Dedifferentiated amniotic fluid mesenchymal stem cell (primary cell): ENCODE measurements around the gene FRMPD4.

ENCODE experiments used
- DNase-seq: peaks from one replicate; pipeline ENCODE4 v3.0.0-alpha.2; 2016; ENCODE audit errors: extremely low spot score

The FRMPD4 gene

DNA sequence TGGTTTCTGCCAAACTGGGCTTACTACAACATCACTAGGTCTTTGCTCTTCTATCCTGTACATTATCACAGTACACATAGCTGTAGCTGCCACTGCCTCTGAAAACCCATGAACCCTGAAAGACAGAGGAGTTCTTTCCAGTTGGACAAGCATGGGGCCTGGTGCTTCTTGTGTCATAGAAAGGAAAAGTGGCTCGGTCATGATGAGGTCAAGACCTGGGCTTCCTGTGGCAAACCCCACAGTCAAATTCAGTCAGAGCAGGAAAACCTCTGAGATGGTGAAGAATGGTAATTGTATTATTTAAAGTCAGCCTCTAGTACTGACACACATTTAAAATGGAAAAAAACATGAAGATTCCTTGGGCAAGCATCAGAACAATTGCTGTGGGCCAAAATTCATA, 519.6 kb downstream of the FRMPD4 start:
- no peak for DNase-seq

DNA sequence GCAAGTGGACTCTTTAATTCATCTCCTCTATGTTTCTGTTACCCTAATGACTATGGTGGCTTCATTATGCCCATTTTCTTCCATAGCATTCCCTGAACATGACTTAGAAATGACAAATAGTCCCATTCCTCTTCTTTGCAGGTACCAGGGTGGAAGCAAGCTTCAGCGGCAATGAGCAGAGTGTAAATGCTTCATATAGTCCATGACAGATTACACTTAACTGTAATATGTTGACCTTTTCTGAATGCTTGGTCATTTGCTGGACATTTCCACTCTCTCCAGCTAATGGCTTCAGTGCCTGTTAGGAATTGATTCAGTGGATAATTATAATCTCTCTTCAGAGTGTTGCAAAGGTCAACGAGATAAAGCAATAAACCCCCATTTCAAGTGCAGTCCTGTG, 523.2 kb downstream of the FRMPD4 start:
- DNase-seq = no peak

DNA sequence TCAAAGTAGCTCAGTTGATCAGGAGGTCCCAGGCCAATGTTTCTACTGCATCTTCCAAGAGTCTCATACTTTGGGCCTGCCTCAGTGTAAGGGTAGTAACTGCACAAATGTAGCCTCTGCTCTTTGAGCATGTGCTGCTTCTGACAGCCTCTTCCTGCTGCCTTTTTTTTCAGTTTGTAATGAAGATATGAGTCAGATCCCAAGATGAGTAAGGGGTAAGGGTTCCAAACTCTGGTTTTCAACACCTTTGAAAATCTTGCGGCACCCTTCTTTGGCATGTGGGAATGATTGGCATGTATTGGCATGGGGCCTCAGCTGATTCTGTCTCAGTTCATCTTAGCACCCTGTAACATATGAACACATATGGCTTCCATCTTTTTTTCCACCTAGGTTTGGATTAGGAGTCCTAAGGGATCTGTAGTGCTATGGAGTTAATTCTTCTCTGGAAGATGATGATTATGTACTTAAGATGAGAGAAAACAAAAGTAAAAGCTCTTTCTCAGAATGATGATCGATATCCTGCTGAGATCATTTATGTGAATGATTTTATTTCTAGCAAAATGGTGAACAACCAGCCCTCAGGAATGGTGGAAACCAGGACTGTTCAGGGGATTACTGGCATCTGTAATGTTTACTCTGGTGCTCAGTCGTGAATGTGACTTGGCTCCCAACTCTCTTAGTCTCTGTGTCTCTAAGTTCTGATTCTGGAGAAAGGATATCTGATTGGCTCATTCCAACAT, 534.3 kb downstream of the FRMPD4 start:
- no peak for DNase-seq

DNA sequence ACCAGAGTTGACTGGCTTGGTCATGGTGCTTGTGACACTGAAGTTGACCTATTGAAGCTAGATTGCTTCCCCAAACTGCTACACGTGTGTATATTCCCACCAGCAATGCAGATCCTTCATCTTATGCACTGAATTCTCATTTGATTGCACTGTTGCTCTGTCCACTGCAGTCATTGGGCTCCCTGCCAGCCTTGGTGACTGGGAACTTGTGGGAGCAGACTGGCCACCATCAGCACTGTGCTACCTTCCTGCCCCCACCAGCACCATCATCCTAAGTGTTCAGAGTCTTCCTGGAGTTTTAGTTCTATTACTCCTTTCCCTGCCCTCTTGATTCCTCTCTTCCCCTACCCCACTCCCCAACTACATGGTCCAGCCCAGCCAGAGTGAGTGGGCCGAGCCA, 535.2 kb downstream of the FRMPD4 start:
- DNase-seq = no peak

DNA sequence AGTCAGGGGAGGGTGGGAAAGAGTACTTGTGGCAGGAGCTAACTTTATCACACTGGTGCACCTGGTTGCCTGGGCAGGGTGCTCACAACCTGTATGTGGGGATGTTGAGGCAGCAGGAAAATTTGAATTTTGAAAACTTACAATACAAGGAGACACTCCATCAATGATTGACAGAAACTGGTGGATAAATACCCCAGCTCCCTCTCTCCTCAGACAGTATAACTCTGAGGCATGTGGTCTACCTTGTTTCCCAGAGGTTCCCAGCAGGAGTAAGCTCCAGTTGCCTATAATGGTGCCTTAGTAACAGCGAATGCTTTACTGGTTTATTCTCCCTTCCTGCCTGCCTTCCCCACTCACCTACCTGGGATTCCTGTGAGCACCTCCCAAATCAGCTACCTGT, 541.2 kb downstream of the FRMPD4 start:
- DNase-seq = no peak

DNA sequence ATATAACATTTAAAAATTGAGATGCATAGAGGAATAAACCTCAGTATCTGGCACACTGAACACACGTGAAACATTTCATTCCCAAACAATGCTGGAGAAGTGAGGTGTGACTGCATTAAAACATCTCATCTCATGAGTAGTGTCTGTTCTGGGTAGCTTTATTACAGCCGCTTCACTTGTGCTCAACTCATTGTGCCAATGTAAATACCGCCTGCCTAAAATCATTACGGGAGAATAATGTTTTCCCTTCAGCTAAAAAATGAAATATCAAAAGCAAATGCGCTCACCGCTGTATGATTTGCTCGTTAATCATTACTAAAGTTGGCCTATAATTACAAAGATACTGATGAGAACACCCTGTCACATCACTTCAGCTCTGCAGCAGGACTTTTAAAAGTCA, 542.8 kb downstream of the FRMPD4 start:
- DNase-seq = no peak

DNA sequence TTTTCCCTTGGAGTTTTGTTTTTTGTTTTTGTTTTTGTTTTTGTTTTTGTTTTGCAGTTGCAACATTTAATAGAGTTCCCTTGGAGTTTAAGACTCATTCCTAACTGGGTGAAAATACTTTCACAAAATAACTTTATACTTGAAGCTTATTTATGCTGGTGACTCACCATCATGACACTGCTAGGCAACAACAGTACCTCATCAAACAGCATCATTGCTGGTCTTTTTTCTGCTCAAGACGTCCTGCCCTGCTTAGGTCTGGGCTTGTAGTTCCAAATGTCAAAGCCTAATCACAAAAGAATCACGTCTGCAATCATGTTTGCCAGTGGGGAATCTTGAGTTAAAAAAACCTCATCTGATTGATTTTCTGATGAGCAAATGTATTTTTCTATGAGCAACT, 547.3 kb downstream of the FRMPD4 start:
- no peak for DNase-seq

DNA sequence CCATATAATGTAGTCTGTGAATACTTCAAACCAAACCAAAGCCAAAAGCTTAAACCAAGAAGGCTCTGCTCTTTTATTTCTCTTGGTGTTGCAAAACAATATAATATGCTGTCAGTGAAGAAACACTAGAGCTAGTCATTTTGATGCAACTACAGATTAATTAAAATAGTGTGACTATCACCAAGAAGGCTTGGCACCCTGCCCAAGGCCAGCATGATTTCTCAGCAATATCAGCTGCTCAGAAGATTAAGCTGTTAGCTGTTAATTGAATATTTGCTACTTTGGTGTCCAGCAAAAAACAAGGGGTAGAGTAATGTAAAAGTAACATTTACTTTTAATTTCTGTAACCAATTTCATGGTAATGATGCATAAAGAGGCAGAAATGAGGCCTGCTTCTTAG, 548.1 kb downstream of the FRMPD4 start:
- DNase-seq = no peak

DNA sequence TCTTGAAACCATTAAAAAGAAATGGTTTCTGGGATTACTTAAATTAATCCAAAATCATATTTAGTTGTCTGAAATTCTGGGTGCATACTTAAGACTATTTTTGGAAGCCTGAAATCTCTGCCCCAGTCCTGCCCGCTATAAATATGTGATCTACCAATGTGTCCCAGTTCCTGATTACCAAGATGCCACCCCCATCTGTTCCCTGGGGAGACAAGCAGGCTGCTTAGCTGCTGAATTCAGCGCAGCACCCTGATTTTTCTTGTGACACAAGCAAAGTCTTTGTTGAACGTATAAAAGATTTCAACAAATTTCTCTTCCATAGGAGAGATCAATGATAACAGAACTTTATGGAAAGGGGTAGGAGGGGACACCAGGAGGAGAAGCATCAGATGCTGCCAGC, 552.4 kb downstream of the FRMPD4 start:
- DNase-seq = no peak

DNA sequence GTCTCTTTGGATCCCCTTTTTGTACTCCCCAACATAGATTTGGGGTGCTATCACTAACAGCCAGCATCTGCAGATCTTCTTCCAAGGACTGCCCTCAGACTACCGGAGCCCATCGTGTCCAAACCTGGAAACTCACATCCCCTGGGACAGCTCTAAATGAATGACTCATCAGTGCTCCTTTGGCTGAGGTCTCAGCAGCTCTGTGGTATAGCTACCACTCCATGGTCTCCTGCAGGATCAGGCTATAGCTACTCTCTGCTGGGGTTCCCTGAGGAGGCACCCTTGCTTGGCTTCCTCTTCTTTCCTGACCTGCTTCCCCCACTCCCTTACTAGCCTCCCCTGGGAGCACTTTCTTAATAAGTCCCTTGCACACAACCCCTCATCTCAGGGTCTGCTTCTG, 555.5 kb downstream of the FRMPD4 start:
- DNase-seq = no peak

DNA sequence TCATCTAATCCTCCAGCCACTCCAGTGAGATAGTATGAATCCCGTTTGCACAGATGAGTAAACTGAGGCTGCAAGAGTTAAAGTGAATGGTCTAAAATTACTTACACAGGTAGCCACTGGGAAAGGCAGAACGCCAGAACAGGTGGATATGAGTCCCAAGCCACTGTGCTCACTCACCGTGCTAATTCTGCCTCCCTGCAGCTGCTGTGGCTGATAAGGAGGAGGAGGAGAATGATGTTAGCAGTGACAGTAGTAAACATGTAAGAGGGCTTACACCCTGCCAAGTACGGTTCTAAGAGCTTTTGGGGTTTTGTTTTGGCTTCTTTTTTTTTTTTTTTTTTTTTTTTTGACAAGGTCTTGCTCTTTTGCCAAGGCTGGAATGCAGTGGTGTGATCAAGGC, 562.5 kb downstream of the FRMPD4 start:
- DNase-seq = no peak

DNA sequence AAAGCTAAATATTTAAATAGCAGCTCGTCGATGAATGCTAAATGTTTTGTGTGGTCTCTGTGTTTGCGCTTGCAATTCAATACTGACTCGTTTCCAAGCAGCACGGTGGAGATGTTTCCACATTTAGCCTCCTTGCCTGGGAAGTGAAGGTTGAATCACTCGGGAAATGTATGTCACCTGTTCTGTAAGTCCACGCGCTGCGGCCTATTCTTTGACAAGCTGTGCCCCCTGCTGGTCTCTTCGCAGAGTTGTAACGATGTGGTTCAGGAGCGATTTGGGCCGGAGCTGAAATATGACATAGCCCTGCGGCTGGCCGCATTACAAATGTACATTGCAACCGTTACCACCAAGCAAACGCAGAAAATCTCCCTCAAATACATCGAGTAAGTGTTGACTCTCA, 563.4 kb downstream of the FRMPD4 start:
- peak; percentile 34 for DNase-seq

DNA sequence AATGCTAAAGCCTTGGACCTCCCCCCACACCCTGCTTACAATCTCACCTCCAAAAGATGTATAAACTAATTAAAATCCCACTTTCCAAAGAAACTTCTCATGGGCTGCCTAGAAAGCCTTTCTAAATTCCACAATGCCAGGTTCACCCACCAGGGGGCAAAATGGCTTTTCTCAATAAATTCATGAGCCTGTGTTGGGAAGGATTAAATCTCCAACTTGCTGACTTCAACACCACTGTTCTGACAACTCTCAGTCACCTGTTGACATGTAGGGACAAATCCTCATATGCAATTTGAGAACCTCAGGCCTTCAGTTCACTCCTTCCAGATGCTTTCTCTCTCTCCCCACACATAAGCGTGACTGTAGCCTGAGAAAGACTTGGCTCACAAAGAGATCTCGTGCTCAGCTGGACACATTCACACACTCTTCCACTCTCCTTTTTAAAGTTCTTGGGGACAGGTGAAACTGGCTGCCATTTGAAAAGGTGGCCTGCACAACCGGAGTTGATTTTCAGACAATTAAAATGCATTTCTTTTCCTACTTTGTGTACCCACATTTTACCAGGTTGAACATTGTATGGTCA, 564.3 kb downstream of the FRMPD4 start:
- no peak for DNase-seq

DNA sequence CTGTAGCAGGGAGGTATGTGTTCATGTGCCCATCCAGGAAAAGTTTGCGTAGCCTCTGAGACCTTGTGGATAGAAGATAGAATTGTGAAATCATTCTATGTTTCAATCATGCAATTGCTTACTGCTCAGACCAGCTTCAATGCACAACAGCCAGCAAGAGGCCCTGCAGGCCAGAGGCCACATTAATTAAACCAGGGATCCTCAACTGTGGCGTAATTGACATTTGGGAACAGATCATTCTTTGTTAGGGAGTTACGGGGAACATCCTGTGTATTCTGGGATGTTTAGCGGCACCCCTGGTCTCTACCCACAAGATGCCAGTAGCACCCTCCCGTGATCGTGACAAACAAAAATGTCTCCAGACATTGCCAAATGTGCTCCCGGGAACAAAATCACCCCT, 566.4 kb downstream of the FRMPD4 start:
- no peak for DNase-seq

DNA sequence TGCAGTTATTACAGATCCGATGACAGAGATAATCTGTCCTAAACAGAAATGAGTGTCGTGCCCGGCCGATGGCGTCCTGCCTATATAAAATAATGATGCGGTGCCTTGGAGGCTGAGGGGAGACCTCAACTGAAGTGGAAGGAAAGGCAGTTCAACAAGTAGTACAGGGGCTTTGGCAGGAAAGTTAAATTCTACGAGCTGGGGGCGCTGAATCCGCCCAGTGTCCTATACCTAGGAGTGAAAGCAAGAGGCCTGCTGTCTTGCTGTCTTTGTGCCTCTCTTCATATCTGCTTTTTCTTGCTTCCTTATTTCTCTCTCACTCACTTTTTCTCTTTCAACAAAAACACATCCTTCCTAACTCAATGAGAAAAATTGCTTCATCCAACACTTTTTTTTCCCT, 570.8 kb downstream of the FRMPD4 start:
- no peak for DNase-seq

DNA sequence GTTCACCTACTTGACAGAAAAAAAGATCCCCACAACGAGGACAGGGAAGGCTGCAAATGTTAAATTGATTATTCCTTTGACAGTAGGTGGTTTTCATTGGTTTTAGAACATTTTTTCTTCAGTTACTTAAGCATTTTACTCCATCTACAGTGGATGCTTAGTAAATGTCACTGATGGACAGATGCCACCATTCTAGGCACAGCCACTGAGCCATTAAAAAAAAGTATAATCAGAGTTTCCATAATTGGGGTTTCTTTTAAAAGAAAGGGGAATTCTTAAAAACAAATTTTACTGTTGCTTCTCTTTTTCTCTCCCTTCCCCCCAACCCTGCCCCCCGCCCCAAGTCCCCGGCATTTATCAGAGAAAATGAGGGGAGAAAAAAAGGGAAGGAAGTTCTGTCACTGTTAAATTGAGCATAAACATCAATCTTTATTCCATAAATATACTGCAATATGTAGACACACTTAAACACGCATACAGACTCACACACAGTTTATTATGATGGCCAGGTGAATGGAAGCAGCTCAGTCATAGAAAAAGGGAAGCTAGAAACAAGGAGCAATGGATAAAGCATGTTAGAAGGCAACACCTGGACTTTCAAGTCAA, 573.3 kb downstream of the FRMPD4 start:
- no peak for DNase-seq

DNA sequence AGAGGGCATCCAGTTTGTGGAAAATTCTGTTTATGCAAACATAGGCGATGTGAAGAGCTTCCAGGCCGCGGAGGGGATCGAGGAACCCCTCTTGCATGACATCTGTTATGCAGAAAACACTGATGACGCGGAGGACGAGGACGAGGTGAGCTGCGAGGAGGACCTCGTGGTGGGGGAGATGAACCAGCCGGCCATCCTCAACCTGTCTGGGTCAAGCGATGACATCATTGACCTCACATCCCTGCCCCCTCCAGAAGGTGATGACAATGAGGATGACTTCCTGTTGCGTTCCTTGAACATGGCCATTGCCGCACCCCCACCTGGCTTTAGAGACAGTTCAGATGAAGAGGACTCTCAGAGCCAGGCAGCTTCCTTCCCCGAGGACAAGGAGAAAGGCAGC, 578.3 kb downstream of the FRMPD4 start:
- DNase-seq = no peak

DNA sequence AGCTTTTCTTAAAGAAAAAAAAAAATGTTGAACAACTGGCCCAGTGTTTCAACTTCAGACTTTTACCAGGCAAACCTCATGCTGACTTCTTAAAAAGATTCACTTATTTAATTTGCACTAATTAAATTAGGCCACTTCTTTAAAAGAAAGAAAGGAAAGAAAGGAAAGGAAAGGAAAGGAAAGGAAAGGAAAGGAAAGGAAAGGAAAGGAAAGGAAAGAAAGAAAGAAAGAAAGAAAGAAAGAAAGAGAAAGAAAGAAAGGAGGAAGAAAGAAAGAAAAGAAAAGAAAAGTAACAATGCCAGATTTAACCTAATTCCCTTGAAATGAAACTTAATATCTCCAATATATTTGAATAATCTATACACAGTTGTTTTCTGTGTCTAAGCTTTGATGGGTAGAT, 581.6 kb downstream of the FRMPD4 start:
- DNase-seq = no peak

DNA sequence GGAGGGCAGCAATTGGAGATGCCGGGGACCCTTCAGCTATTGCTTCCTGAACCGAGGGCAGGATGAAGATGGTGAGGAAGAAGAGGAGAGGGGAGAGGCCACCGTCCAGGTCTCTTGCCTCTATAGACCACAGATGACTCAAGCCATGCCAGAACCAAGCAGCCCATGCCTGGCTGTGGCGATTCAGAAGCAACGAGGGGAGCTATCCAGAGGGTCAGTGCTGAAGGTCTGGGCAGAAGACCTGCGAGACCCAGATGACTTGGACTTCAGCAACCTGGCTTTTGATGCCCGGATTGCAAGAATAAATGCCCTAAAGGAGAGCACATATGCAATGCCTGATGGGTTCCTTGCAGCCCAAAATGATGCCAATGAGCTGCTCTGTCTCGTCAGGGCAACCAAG, 582.8 kb downstream of the FRMPD4 start:
- no peak for DNase-seq

DNA sequence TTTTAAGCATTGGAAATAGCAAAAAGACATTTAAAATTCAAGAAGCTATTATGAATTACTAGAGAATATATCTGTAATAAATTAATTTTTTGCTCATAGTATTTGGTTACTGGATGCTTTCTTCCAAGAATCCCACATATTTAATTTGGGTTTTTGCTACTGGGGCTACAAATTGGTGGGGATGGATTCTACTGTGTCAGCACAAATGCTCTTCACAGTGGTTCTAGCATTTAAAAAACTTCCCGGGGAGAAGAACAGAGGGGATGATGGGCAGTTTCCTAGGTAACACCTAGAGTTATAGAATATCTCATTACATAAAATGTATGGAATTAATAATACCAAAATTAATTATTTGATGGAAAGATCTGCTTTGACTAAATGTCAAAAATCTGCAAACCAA, 584.0 kb downstream of the FRMPD4 start:
- no peak for DNase-seq

DNA sequence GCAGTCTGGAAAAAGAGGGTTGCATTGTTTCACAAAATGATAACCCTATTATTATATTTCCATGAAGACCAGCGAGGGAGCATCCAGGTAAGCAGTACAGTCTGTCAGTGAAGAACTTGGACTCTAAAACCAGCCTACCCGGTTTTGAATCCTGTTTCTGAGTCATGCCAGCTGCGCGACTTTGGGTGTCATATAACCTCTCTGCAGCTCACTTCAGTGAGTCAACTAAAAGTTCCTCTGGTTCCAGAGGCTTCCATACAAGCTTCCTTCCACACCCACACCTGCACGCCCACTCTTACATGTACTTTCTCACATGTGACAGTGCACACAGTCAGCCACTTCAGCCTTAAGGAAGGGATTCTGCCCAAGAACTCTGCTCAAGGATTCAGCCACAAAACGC, 603.1 kb downstream of the FRMPD4 start:
- DNase-seq = no peak

DNA sequence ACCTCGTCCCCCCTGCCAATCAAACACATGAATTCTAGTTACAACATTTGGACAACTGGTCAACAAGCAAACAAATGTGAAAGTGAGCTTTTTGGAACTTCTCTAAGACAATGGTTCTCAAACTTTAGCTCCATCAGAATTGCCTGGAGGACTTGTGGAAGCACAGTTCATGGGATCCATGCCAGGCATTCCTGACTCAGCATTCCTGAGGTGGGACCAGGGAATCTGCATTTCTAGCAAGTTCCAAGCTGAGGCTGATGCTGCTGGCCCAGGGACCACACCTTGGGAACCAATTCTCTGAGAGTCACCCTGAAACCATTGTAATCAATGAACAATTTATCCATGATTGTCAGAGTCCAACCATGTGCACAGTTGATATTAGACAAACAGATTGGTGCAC, 609.2 kb downstream of the FRMPD4 start:
- no peak for DNase-seq

DNA sequence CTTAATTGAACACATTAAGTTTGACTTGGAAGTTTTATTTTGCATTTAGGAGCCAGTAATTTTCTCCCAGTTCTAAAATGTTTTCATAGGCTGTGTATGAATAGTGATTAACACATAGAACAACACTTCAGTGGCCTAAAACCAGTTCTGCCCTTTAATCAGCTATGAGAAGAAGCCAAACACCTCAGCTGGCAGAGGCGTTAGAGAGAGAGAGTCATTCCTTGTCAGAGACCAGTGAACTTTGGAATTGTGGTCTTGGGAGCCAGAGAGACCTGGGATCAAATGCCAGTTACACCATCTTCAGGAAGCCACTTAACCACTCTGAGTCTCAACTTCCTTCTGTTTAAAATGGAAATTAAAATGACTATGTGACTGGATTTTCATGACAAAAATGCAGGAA, 613.6 kb downstream of the FRMPD4 start:
- DNase-seq = no peak

DNA sequence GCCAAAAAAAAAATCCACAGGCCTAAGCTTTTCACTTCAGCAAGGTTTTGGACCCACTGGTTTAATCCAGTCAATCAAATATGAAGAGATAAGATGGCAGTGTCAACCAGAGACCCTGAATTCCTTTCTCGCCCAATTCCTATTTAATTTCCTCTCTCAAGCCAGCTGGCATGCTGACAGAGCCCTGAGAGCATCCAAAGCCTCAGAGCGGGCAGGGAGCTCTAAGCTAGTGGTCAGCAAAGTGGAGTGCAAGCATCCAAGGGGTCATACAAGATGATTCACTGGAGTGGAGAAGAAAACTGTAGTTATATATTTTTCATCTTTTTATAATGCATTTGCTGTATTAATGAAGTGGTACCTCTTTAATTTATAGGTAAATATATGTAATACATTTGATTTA, 615.1 kb downstream of the FRMPD4 start:
- DNase-seq = no peak
